Smooth muscle cell (in vitro differentiated cells): ENCODE results near the gene ADARB1. TPM values are rescaled to one million over a fixed set of nuclear protein-coding genes. Genes with fewer than 3 reads are reported as not detected.
A peak's percentile ranks its signal among the peaks of the same experiment; 100 is the strongest.

Experiments used
- DNase-seq: peaks from one replicate; lab custom pipeline; 2025; ENCODE audit not compliant: unreplicated experiment; lab: John Stamatoyannopoulos, UW
- H2AFZ ChIP-seq: fragments of 200-600 bp; sonication (generic); 2 replicates; pipeline ENCODE4 v1.6.0; 2016; ENCODE audit warnings: antibody characterized with exemption, low read depth, mild to moderate bottlenecking
- H3F3A ChIP-seq: fragments of 200-600 bp; sonication (generic); 2 replicates; pipeline ENCODE4 v1.6.0; 2017; ENCODE audit warnings: antibody characterized with exemption, low read depth
- H3K27ac ChIP-seq: fragments of 200-600 bp; sonication (generic); 2 replicates; pipeline ENCODE4 v1.5.1; 2016; ENCODE audit warnings: low read depth, mild to moderate bottlenecking
- H3K27me3 ChIP-seq: fragments of 200-600 bp; sonication (generic); 2 replicates; pipeline ENCODE4 v1.6.1; 2016; ENCODE audit warnings: low read depth, mild to moderate bottlenecking
- H3K36me3 ChIP-seq: fragments of 200-600 bp; sonication (generic); 2 replicates; pipeline ENCODE4 v1.5.1; 2016; ENCODE audit warnings: low read depth
- H3K4me1 ChIP-seq: fragments of 200-600 bp; sonication (generic); 2 replicates; pipeline ENCODE4 v1.5.1; 2016; ENCODE audit warnings: low read depth
- H3K4me2 ChIP-seq: fragments of 200-600 bp; sonication (generic); 2 replicates; pipeline ENCODE4 v1.6.0; 2016; ENCODE audit warnings: mild to moderate bottlenecking
- H3K4me3 ChIP-seq: fragments of 200-600 bp; sonication (generic); 2 replicates; pipeline ENCODE4 v1.5.1; 2016; ENCODE audit warnings: mild to moderate bottlenecking
- H3K79me2 ChIP-seq: fragments of 200-600 bp; sonication (generic); 2 replicates; pipeline ENCODE4 v1.6.0; 2016; ENCODE audit warnings: low read depth, mild to moderate bottlenecking
- H3K9ac ChIP-seq: fragments of 200-600 bp; sonication (generic); 2 replicates; pipeline ENCODE4 v1.6.0; 2016; ENCODE audit warnings: low read depth
- H3K9me3 ChIP-seq: fragments of 200-600 bp; sonication (generic); replicated peaks from 2 replicates; pipeline ENCODE4 v1.5.1; 2016; ENCODE audit warnings: low read depth
- H4K20me1 ChIP-seq: fragments of 200-600 bp; sonication (generic); 2 replicates; pipeline ENCODE4 v1.6.0; 2016; ENCODE audit warnings: low read depth
- WGBS: methylation state at CpG from one replicate; pipeline ENCODE4 v1.1.7; 2016; ENCODE audit warnings: low lambda C conversion rate; 5-methylcytosine and 5-hydroxymethylcytosine counted together
- polyA plus RNA-seq: library from polyadenylated mRNA; unstranded; fragments of >200 nt; fragmentation: Nextera tagmentation; extraction: Ambion mirVana; gene quantifications from 2 replicates; pipeline ENCODE4 v1.2.1, GENCODE V29; 2016
- total RNA-seq: library from RNA; depleted of rRNA; stranded (reverse); fragments of >200 nt; gene quantifications from 2 replicates; pipeline ENCODE4 v1.2.3, GENCODE V29; 2014
- TF ChIP-seq, protein P1 (sequence below): fragments of 200-600 bp; sonication (generic); IDR thresholded peaks from 2 replicates; pipeline ENCODE4 v1.5.1; 2017; ENCODE audit warnings: borderline replicate concordance, mild to moderate bottlenecking, antibody characterized with exemption; ENCODE audit not compliant: insufficient read depth, poor library complexity, severe bottlenecking

Gene ADARB1
- total and polyA plus RNA-seq, 2 experiments from 2014 or later = 25.6 to 28.9 TPM

DNA sequence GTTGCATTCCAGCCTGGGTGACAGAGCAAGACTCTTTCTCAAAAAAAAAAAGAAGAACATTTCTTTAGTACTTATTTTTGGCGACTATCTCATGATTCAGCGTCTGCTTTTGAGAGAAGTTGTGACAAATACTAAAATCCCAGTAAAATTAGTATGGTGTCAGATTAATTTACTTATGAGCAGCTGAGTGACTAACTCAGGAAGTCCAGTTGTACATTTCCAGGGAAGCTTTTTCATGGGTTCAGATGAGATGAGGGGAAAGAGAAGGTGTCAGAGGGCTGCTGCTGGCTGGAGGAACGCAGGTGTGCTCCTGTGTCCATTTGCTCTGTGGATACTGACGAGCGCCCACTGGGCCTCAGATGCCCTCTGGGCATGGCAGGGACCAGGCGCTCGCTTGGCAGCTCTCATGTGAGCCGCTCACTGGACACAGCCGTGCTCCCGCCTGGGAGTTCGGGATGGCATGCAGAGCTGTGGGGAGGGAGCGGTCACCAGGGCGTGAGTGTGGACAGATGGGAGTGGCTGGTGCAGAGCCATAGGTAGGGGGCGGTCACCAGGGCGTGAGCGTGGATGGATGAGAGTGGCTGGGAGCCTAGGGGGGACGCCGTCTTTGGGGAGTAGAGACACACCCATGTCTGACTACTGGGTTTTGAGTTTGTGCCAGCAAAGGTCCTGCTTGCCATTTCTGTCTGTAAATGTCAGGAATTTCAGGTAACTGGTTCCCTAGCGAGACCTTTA is 55.0 kb downstream of the ADARB1 start:
- peaks cover 52% of the 10 kb centered on the region for H4K20me1 ChIP-seq
- no peaks in the 10 kb centered on the region for H3K9me3 ChIP-seq
- H3K9ac ChIP-seq = peak overlapping the region; percentile 48
- H3K4me3 ChIP-seq = no peak overlapping the region
- no peak for DNase-seq
- H3K4me2 ChIP-seq = peak overlapping the region; percentile 81
- 83% methylated on average over 19 of the region's 19 CpGs for WGBS
- TF ChIP-seq, protein P1, sequence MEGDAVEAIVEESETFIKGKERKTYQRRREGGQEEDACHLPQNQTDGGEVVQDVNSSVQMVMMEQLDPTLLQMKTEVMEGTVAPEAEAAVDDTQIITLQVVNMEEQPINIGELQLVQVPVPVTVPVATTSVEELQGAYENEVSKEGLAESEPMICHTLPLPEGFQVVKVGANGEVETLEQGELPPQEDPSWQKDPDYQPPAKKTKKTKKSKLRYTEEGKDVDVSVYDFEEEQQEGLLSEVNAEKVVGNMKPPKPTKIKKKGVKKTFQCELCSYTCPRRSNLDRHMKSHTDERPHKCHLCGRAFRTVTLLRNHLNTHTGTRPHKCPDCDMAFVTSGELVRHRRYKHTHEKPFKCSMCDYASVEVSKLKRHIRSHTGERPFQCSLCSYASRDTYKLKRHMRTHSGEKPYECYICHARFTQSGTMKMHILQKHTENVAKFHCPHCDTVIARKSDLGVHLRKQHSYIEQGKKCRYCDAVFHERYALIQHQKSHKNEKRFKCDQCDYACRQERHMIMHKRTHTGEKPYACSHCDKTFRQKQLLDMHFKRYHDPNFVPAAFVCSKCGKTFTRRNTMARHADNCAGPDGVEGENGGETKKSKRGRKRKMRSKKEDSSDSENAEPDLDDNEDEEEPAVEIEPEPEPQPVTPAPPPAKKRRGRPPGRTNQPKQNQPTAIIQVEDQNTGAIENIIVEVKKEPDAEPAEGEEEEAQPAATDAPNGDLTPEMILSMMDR = no peak
- H3K36me3 ChIP-seq = no peaks in the 10 kb centered on the region
- peak overlapping the region; percentile 87 for H3K27ac ChIP-seq
- no peaks in the 10 kb centered on the region for H3K4me1 ChIP-seq
- H2AFZ ChIP-seq = no peak overlapping the region
- peaks cover 19% of the 10 kb centered on the region for H3F3A ChIP-seq
- H3K79me2 ChIP-seq = peaks cover 24% of the 10 kb centered on the region
- no peaks in the 10 kb centered on the region for H3K27me3 ChIP-seq

DNA sequence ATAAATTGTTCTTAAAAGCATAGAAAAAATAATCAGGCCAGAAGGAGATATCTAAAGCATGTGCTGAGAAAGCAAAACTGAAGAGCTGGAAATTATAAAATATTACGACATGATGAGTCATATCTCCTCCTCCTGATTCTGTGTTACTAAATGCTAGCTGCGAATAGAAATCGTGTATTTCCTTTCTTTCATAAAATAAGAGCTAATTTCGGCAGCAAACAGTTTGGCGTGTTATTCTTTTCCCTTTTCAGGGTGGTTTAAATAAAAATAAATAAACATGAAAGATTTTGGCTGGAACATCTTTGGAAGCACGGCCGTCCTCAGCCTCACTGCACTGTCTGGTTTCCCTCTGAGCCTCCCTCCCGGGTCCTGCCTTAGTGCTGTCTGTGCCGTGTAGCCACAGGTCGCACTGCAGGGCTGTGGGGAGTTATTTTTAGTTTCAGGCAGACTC is 56.0 kb downstream of the ADARB1 start:
- H3K4me2 ChIP-seq = peak overlapping the region; percentile 81
- TF ChIP-seq, protein P1 = no peak
- no peak for DNase-seq
- peak overlapping the region; percentile 40 for H3K4me3 ChIP-seq
- peak overlapping the region; percentile 56 for H3K9ac ChIP-seq
- peaks cover 19% of the 10 kb centered on the region for H3F3A ChIP-seq
- no peak overlapping the region for H2AFZ ChIP-seq
- WGBS = 23% methylated on average over 10 of the region's 10 CpGs
- no peaks in the 10 kb centered on the region for H3K27me3 ChIP-seq
- H3K4me1 ChIP-seq = no peaks in the 10 kb centered on the region
- H3K79me2 ChIP-seq = peaks cover 19% of the 10 kb centered on the region
- no peaks in the 10 kb centered on the region for H3K36me3 ChIP-seq
- no peaks in the 10 kb centered on the region for H3K9me3 ChIP-seq
- H4K20me1 ChIP-seq = peaks cover 51% of the 10 kb centered on the region
- H3K27ac ChIP-seq = peak overlapping the region; percentile 87

DNA sequence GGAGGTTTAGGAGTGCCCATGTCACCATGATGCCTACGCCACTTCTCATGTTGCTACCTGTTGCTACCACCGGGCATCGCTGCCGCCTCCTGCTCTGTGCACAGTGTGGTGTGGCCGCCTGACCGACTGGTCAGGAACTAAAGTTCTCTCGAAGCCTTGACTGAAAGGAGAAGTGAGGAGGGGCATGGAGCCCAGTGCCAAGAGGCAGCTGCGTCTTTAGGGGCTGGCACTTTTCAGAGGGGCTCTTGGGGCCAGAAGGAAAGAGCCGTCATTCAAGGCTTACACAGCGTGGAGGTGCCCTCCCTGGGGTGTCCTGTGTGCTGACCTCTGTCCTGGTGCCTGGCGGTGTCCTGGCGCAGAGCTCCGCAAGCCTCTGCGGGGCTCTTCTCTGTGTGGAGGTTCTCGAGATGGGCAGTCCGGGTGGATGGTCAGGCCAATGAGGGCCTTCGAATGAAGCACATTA is 57.2 kb downstream of the ADARB1 start:
- Histone ChIP-seq H3K4me3 (no peak overlapping the region), H3F3A (peaks cover 22% of the 10 kb centered on the region), H3K79me2 (peaks cover 7% of the 10 kb centered on the region), H3K36me3 (no peaks in the 10 kb centered on the region), H4K20me1 (peaks cover 52% of the 10 kb centered on the region), H3K27ac (peak overlapping the region; percentile 87), H3K9me3 (no peaks in the 10 kb centered on the region), H3K4me2 (no peak overlapping the region), H3K9ac (no peak overlapping the region), H3K4me1 (peaks cover 6% of the 10 kb centered on the region), H3K27me3 (no peaks in the 10 kb centered on the region), H2AFZ (no peak overlapping the region)
- DNase-seq = no peak
- WGBS = 97% methylated on average over 17 of the region's 17 CpGs
- TF ChIP-seq, protein P1 = no peak
